NCI-H526 treated with DMSO at 0.1 percent for 48 hours (cell line): ENCODE data around the gene BLID.

Source experiments
- DNase-seq: peaks from one replicate; lab custom pipeline; 2025; lab: John Stamatoyannopoulos, UW

The BLID gene

GRCh38 chr11:122081073-122081472, 34.9 kb downstream of the BLID start:
- no peak for DNase-seq

GRCh38 chr11:122077459-122077858, 38.6 kb downstream of the BLID start:
- no peak for DNase-seq

GRCh38 chr11:122076512-122077120, 39.4 kb downstream of the BLID start:
- DNase-seq: no peak

- DNase-seq: no peak
These were observed 41.0 kb downstream of the BLID start for GRCh38 chr11:122075016-122075415.

GRCh38 chr11:122074022-122074421, 42.0 kb downstream of the BLID start:
- DNase-seq: no peak

GRCh38 chr11:122071709-122072202, 44.3 kb downstream of the BLID start:
- no peak for DNase-seq

GRCh38 chr11:122069707-122070360, 46.2 kb downstream of the BLID start:
- DNase-seq: no peak

- no peak for DNase-seq
These were observed 47.2 kb downstream of the BLID start for GRCh38 chr11:122068837-122069236.

- no peak for DNase-seq
These were observed 47.9 kb downstream of the BLID start for GRCh38 chr11:122068141-122068540.
